ENCODE data around the gene HS3ST3B1. TPM values are rescaled to one million over a fixed set of nuclear protein-coding genes. Genes with fewer than 3 reads are reported as not detected.

Gene HS3ST3B1
- total RNA-seq, 2 donors from 2014 or later = 0.99 to 1.6 TPM

- Histone ChIP-seq H3K4me1 (no peaks in the 10 kb centered on the region), H3K4me3 (no peak overlapping the region), H3K36me3 (replicated peaks in 1 of 2; ENCODE audit: insufficient read depth in 1 of 2, low read depth in 2 of 2) (no peaks in the 10 kb centered on the region), H3K27ac (no peak overlapping the region), H3K9me3 (no peaks in the 10 kb centered on the region), H3K27me3 (no peaks in the 10 kb centered on the region)
- 50 to 57% methylated on average over 5 of the region's 5 CpGs for WGBS, 2 donors
- no peak for TF ChIP-seq POLR2A (IDR thresholded peaks at IDR 0.05)
- intact Hi-C loops (cut with DNase I) = no loop called here
- no peak for DNase-seq
- ATAC-seq = no peak
These were observed 53.1 kb downstream of the HS3ST3B1 start for GRCh38 chr17:14353861-14354474.

GRCh38 chr17:14354807-14355206 lies 53.9 kb downstream of the HS3ST3B1 start:
- no peaks in the 10 kb centered on the region for H3K9me3 ChIP-seq
- no peak for ATAC-seq
- H3K4me1 ChIP-seq = no peaks in the 10 kb centered on the region
- DNase-seq = no peak
- no peaks in the 10 kb centered on the region for H3K27me3 ChIP-seq
- H3K27ac ChIP-seq = no peak overlapping the region
- WGBS, 2 donors = 74 to 75% methylated on average over 2 of the region's 2 CpGs
- no peak overlapping the region for H3K4me3 ChIP-seq
- intact Hi-C loops (cut with DNase I) = no loop called here
- H3K36me3 ChIP-seq (replicated peaks in 1 of 2; ENCODE audit: insufficient read depth in 1 of 2, low read depth in 2 of 2) = no peaks in the 10 kb centered on the region
- TF ChIP-seq POLR2A (IDR thresholded peaks at IDR 0.05) = no peak
- no peak for TF ChIP-seq CTCF (IDR thresholded peaks at IDR 0.05)

- Histone ChIP-seq H3K27me3 (no peaks in the 10 kb centered on the region), H3K4me1 (no peaks in the 10 kb centered on the region), H3K27ac (no peak overlapping the region), H3K9me3 (no peaks in the 10 kb centered on the region), H3K36me3 (replicated peaks in 1 of 2; ENCODE audit: insufficient read depth in 1 of 2, low read depth in 2 of 2) (no peaks in the 10 kb centered on the region), H3K4me3 (no peak overlapping the region)
- TF ChIP-seq CTCF (IDR thresholded peaks at IDR 0.05) (no peak), POLR2A (IDR thresholded peaks at IDR 0.05) (no peak)
- ATAC-seq (no peak), DNase-seq (no peak)
- intact Hi-C loops (cut with DNase I) = no loop called here
These were observed 54.7 kb downstream of the HS3ST3B1 start for GRCh38 chr17:14355556-14355955.

GRCh38 chr17:14359163-14360020 lies 58.5 kb downstream of the HS3ST3B1 start:
- ATAC-seq = no peak
- TF ChIP-seq CTCF (IDR thresholded peaks at IDR 0.05) (no peak), POLR2A (IDR thresholded peaks at IDR 0.05) (no peak)
- Histone ChIP-seq H3K4me1 (no peaks in the 10 kb centered on the region), H3K27ac (no peak overlapping the region), H3K9me3 (no peaks in the 10 kb centered on the region), H3K27me3 (no peaks in the 10 kb centered on the region), H3K36me3 (replicated peaks in 1 of 2; ENCODE audit: insufficient read depth in 1 of 2, low read depth in 2 of 2) (no peaks in the 10 kb centered on the region), H3K4me3 (no peak overlapping the region)
- peak in 1 of 4 donors; percentile 45 for DNase-seq
- intact Hi-C loops (cut with DNase I) = no loop called here
- 28 to 49% methylated on average over 6 to 8 of the region's 8 CpGs for WGBS, 2 donors

- no peak for ATAC-seq
- no peaks in the 10 kb centered on the region for H3K9me3 ChIP-seq
- H3K27me3 ChIP-seq = no peaks in the 10 kb centered on the region
- H3K4me1 ChIP-seq = no peaks in the 10 kb centered on the region
- H3K4me3 ChIP-seq = no peak overlapping the region
- TF ChIP-seq POLR2A (IDR thresholded peaks at IDR 0.05) = no peak
- TF ChIP-seq CTCF (IDR thresholded peaks at IDR 0.05) = no peak
- no peak for DNase-seq
- intact Hi-C loops (cut with DNase I) = no loop called here
- H3K27ac ChIP-seq = no peak overlapping the region
- 32 to 51% methylated on average over 4 of the region's 4 CpGs for WGBS, 2 donors
- H3K36me3 ChIP-seq (replicated peaks in 1 of 2; ENCODE audit: insufficient read depth in 1 of 2, low read depth in 2 of 2) = no peaks in the 10 kb centered on the region
These were observed 60.0 kb downstream of the HS3ST3B1 start for GRCh38 chr17:14360856-14361255.

Data from body of pancreas (tissue), 4 donors.